ENCODE measurements around the gene EGFLAM. TPM values are rescaled to one million over a fixed set of nuclear protein-coding genes. Genes with fewer than 3 reads are reported as not detected.

The EGFLAM gene
- polyA plus RNA-seq, 1 donor from 2014 or later = not detected

GRCh38 chr5:38450627-38451026, 192.3 kb downstream of the EGFLAM start:
- Histone ChIP-seq H3K4me2 (ENCODE audit: low read length) (no peak overlapping the region), H3K4me3 (ENCODE audit: low read length) (no peak overlapping the region), H3K9me2 (ENCODE audit: insufficient read depth, low read length) (no peaks in the 10 kb centered on the region), H3K27ac (ENCODE audit: low read length) (no peak overlapping the region), H2AFZ (ENCODE audit: low read depth, low read length) (no peak overlapping the region), H3K27me3 (ENCODE audit: insufficient read depth, low read depth, low read length) (no peaks in the 10 kb centered on the region), H3K36me3 (ENCODE audit: insufficient read depth, low read length) (no peaks in the 10 kb centered on the region), H3F3A (ENCODE audit: insufficient read depth, low read length, poor library complexity, severe bottlenecking) (no peaks in the 10 kb centered on the region), H3K9me3 (ENCODE audit: low read length) (no peaks in the 10 kb centered on the region), H3K9ac (ENCODE audit: low read length) (no peak overlapping the region), H3K79me2 (replicated peaks; ENCODE audit: insufficient read depth, low read length) (no peaks in the 10 kb centered on the region), H4K20me1 (ENCODE audit: insufficient read depth) (no peaks in the 10 kb centered on the region)
- TF ChIP-seq EP300 (conservative IDR thresholded peaks at IDR 0.05; ENCODE audit: poor library complexity, severe bottlenecking) = no peak
- no peak for TF ChIP-seq REST (IDR thresholded peaks at IDR 0.05; ENCODE audit: borderline replicate concordance)
- no peak for TF ChIP-seq MXI1 (conservative IDR thresholded peaks at IDR 0.05; ENCODE audit: poor library complexity, severe bottlenecking)
- no peak for TF ChIP-seq EZH2 (IDR thresholded peaks at IDR 0.05; ENCODE audit: borderline replicate concordance, insufficient read depth, low read length, poor library complexity, severe bottlenecking)
- no peak for TF ChIP-seq POLR2AphosphoS5 (IDR thresholded peaks at IDR 0.05)
- TF ChIP-seq TAF1 (IDR thresholded peaks at IDR 0.05; ENCODE audit: low read depth) = no peak
- TF ChIP-seq SMC3 (conservative IDR thresholded peaks at IDR 0.05; ENCODE audit: poor library complexity) = no peak
- TF ChIP-seq RAD21 (conservative IDR thresholded peaks at IDR 0.05) = no peak
- no peak for TF ChIP-seq CTCF (IDR thresholded peaks at IDR 0.05; ENCODE audit: poor library complexity, severe bottlenecking)

GRCh38 chr5:38451074-38451725, 192.8 kb downstream of the EGFLAM start:
- no peaks in the 10 kb centered on the region for H3K9me2 ChIP-seq (ENCODE audit: insufficient read depth, low read length)
- H4K20me1 ChIP-seq (ENCODE audit: insufficient read depth) = no peaks in the 10 kb centered on the region
- H3K4me2 ChIP-seq (ENCODE audit: low read length) = no peak overlapping the region
- H3F3A ChIP-seq (ENCODE audit: insufficient read depth, low read length, poor library complexity, severe bottlenecking) = no peaks in the 10 kb centered on the region
- H3K4me3 ChIP-seq (ENCODE audit: low read length) = no peak overlapping the region
- H3K9ac ChIP-seq (ENCODE audit: low read length) = no peak overlapping the region
- H3K9me3 ChIP-seq (ENCODE audit: low read length) = no peaks in the 10 kb centered on the region
- no peaks in the 10 kb centered on the region for H3K36me3 ChIP-seq (ENCODE audit: insufficient read depth, low read length)
- TF ChIP-seq EZH2 (IDR thresholded peaks at IDR 0.05; ENCODE audit: borderline replicate concordance, insufficient read depth, low read length, poor library complexity, severe bottlenecking) (no peak), SMC3 (conservative IDR thresholded peaks at IDR 0.05; ENCODE audit: poor library complexity) (no peak), CTCF (IDR thresholded peaks at IDR 0.05; ENCODE audit: poor library complexity, severe bottlenecking) (no peak), MXI1 (conservative IDR thresholded peaks at IDR 0.05; ENCODE audit: poor library complexity, severe bottlenecking) (no peak), RAD21 (conservative IDR thresholded peaks at IDR 0.05) (no peak), EP300 (conservative IDR thresholded peaks at IDR 0.05; ENCODE audit: poor library complexity, severe bottlenecking) (no peak), POLR2AphosphoS5 (IDR thresholded peaks at IDR 0.05) (no peak), REST (IDR thresholded peaks at IDR 0.05; ENCODE audit: borderline replicate concordance) (no peak), TAF1 (IDR thresholded peaks at IDR 0.05; ENCODE audit: low read depth) (no peak)
- H2AFZ ChIP-seq (ENCODE audit: low read depth, low read length) = no peak overlapping the region
- no peak overlapping the region for H3K27ac ChIP-seq (ENCODE audit: low read length)
- H3K27me3 ChIP-seq (ENCODE audit: insufficient read depth, low read depth, low read length) = no peaks in the 10 kb centered on the region
- H3K79me2 ChIP-seq (replicated peaks; ENCODE audit: insufficient read depth, low read length) = no peaks in the 10 kb centered on the region

Data from neural cell (in vitro differentiated cells).